GM19351 (cell line): Measurements from ENCODE around the gene MRAP2.

Experiments
- ATAC-seq: cut with Tn5 transposase; IDR thresholded peaks from one replicate; pipeline ENCODE4 v1.9.1; 2021; ENCODE audit warnings: mild to moderate bottlenecking, moderate library complexity; ENCODE audit not compliant: unreplicated experiment

The MRAP2 gene, protein sequence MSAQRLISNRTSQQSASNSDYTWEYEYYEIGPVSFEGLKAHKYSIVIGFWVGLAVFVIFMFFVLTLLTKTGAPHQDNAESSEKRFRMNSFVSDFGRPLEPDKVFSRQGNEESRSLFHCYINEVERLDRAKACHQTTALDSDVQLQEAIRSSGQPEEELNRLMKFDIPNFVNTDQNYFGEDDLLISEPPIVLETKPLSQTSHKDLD

DNA sequence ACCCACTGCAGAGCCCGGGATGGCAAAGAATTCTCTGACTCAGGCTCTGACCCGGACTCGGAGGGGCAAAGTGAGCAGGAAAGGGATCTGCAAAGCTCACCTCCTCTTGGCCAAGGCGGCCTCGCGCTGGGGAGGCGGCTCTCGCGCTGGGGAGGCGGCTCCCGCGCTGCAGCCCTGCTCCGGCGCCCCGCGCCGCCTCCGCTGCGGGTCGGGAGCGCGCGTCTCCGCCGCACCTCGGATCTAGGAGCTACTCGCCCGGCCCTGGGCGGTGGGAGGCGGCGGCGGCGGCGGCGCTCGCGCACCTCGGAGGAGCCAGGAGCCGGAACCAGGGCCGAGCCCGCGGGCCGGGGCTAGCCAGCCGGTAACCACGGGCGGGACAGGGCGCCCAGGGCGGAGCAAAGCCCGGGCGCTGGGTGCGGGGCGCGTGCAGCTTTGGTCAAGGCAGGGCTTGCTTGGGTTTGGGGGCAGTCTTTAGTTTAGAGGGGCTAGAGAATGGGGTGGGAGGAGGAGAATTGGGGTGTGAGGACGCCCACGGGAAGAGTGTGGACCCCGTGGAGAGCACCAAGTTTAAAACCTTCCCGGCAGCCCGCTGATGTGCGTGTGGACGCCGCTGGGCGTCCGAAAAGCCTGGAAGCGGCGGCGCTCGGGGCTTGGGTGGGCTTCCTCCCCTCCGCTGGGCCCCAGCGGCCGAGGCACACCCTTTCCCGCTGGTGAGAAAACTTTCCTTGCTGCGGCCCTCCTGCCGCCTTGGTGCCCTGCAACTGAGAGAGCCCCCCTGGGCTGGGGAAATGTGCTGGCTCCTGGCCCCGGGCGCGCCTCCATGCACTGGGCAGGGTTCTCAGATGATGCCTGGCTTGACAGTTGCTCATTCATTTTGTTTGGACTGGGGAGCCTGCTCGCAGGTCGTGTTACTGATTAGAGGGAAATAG is at the start of gene MRAP2:
TSS of gene MRAP2 (plus strand) at position 250 of the 929 bp plus-strand sequence. CDS start 21,547 bp downstream, outside the sequence.
- ATAC-seq = peak; percentile 65

DNA sequence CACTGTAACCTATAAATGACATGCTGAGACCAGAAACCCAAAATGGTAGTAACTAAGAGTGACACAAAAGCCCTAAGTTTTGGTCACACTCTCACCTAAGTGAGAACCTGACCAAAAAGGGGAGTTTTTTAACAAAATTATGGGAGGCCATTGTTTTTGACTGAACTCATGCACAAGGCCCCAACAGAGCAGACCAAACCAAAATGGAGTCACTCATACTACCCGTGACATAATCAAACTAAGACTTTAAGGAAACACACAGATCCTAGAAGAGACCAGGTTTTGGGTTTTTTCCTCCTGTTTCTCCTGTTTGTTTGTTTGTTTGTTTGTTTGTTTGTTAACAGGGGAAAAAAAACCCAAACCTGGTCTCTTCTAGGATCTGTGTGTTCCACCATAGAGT is 49.2 kb upstream of the MRAP2 start:
- ATAC-seq = no peak

DNA sequence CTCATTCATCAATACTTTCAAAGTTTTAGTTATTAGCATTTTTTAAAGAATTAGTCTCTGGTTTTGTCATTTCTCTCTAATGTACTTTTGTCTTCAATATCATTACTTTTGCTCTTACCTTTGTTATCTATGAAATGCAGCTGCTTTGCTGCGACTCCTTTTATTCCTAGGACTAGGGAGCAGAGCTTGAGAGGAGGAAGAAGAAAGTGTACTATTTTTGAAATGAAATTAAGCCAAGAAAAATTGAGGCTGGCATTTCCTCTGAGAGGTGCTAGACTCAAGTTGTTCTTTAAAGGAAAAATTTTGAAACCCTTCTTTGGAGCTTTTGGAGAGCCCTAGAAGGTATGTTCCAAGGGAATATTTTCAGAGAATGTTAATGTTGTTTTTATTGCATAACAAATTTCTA is 48.3 kb upstream of the MRAP2 start:
- ATAC-seq = no peak

DNA sequence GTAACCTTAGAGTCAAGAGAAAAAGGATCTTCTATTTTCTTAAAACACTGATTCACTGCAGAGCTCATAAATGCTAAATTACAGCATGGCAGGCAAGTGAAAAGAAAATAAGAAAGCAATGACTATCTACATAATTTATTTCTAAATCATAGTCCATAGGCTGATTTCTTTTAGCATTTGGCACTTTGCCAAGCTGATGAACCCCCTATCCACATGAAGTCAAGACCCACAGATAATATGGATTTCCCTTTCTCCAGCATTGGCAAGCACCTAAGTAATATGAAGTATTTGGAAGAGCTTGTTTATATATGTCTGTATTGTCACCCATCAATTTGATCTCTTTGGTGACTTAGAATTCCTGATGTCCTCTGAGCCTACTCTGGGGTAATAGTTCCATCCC is 47.9 kb upstream of the MRAP2 start:
- ATAC-seq = no peak

DNA sequence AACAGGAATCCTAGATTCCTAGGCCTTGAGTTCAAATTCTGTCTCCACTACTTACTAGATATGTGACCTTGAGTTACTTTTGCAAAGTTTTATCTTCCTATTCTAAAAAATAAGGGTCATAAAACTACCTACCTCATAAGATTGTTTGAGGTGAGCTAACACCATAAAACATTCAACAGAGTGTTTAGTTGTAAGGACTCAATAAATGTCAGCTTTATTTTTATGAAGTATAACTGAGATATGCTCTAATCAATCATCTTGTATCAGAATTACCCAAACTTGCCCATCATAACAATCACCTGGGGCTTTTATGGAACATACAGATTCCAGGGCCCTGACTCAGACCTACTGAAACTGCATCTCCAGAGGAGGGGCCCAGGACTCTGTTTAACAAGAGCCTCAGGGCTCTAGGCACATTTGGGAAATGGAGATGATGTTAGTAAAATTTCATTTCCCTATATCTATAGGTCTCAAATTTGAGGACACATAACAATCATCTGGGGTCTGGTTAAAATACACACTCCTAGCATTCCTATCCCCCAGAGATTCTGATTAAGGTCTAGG is 35.5 kb upstream of the MRAP2 start:
- no peak for ATAC-seq

DNA sequence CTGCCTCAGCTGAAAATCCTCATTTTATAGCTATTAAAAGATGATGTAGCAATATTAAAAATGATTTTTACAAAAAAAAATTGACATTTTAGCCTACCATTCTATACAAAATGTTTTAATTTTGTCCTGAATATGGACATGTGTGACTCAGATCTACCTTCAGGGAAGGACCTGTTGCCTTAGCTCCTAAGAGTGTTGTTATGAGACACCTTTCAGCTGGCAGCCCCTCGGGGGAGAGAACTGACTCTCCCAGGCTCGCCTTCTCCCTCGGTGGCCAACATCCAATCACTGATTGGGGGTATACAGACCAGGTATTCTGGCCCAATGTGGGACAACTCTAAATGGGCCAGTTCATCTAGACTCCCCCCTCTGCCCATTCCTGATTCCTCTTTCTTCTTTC is 32.5 kb upstream of the MRAP2 start:
- ATAC-seq = no peak

DNA sequence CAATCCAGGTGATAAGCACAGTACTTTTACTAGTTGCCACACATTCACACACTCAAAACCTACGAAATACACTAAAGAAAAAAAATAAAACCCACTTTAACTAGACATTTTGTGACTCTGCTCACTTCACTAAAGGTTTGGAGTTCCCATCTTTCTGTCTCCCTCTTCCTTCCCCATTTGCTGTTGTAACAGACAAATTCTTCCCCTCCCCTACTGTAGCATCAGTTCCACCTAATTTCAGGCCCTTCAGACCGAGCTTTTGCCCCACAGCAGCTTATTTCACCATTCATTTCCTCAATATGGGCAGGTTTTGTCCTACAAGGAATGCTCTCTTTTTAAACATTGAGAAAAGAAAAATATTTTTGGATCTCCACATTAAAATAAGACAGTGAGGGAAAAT is 31.3 kb upstream of the MRAP2 start:
- ATAC-seq = no peak

DNA sequence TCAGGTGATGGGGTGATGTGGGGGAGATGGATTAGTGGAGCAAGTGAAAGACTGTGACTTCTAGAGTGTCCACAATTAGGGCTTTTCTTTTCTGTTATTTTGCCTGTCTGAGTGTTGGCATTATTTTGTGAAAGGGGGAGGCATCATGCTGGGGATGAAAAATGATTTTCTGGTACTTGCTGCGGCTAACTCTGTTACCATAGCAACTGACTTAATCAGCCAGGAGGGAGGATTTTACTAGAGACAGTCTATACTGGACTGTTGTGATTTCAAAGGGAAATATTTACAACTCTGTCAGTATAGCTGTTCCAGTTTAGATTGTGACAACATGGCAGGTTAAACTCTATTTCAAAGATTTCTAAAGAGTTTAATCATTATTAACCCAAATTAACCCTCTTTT is 30.4 kb upstream of the MRAP2 start:
- no peak for ATAC-seq

DNA sequence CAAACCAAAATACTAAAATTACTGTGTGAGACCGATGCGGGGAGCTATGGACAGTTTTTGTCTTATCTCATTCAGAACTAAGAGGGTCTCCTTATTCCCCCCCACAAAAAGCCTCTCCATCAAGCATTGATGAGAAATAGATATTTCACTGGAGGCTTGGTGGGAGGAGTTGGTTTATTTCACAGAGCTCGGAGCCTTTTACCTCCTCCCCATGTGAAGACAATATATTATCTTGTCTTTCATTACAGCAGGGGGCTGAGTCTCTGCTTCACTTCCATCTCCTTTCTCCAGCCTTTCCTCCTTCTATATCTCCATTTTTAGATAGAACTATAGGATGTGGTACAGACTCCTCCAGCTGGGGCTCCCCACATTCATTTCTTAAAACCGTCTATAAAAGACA is 29.9 kb upstream of the MRAP2 start:
- ATAC-seq = no peak

DNA sequence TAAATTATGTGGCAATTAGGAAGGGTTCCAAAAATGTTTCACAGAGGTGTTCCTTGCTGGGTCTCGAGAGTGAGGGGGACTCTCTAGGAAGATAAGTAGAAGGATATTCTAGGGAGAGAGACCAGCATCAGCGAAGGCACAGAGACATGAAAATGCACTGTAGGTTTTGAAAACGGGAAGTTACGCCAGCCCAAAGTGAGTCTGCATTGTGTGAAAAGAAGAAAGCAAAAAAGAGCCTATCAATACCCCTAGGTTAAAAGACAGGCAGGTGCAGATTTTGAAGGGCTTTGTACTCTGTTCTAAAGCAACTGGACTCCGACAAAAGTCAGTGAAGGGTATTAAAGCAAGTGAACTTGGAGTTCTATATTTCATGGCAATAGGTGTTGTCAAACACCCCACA is 25.7 kb upstream of the MRAP2 start:
- ATAC-seq = no peak

DNA sequence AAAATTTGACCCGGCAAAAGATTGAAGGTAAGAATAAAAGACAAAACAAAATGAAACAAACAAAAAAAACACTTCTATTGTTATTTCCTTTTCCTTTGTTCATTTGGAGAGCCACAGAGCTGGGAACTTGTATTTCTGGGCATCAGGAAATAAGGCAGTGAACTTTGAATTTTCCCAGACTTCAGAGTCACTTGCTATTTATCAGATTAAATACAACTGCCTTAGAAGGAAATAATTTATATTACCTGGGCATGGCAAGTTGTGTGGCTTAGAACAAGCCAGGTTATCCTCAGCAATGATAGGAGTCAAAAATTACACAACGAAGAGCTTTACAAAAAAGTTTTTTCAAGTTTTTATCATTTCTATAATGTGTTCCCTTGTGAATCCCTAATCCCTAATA is 20.2 kb upstream of the MRAP2 start:
- no peak for ATAC-seq

DNA sequence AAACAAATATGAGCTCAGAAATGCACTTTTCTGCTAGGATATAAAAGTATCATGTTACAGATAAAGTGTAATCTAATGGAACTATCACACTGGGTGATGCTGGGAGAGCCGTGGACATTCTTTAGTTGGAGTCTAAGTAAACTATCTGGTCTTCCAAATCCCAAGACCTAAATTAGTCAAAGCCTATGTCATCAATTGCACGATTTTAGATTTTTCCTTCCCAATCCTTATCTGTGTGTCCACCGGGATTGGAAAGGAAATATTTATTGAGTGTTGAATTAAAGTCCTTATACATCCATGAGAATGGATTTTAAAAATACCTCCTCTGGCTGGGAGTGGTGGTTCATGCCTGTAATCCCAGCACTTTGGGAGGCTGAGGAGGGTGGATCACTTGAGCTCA is 19.6 kb upstream of the MRAP2 start:
- ATAC-seq = no peak

DNA sequence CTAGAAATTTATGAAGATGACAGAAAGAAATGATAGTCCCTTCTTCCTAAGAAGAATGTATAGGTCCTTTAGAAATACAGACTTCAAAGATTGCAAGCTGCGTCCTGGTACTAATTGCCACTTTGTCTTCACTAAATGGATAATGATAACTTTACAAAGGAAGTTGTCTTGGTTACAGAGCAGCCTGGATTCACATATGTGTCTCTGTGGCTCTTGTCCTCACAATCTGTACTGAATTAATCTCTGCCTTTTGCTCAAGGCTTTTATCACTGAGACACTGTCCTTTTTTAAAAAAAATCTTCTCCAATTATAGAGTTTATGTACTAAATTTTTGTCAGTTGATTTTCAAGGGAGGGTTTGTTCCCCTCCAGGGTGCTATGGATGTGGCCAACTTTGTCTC is 17.5 kb upstream of the MRAP2 start:
- no peak for ATAC-seq

DNA sequence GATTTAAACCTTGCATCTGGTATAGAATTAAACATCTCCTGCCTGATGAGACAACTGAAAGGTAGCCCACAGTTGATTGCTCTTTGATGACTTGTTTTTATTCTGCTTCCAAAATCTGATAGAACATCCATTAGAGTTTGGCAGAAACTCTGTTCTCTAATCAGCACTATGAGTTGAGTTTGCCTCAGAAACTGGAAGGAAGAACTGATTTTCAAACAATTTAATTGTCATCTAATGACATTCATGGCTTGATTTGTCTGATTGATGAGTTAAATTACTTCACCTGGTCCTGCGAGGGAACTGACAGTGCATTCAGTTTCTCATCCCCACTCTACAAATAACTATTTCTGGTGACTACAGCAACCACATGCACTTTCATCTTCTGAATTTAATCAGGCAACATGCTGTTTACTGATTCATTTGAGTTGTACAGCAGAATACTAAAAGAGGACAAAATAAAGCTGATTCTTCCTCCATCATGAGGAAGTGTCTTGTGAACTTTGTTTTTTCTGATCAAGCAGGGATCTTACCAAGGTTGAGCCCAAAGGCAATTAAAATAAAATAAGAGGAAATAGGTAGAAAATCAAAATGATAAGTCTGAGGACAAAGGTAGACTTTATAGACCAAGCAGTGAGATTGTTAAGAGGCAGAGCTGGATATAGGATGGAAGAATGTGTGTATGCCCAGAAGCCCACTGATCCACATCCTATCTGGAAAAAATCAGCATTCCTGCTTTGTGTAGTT is 15.7 kb upstream of the MRAP2 start:
- ATAC-seq = peak; percentile 89

DNA sequence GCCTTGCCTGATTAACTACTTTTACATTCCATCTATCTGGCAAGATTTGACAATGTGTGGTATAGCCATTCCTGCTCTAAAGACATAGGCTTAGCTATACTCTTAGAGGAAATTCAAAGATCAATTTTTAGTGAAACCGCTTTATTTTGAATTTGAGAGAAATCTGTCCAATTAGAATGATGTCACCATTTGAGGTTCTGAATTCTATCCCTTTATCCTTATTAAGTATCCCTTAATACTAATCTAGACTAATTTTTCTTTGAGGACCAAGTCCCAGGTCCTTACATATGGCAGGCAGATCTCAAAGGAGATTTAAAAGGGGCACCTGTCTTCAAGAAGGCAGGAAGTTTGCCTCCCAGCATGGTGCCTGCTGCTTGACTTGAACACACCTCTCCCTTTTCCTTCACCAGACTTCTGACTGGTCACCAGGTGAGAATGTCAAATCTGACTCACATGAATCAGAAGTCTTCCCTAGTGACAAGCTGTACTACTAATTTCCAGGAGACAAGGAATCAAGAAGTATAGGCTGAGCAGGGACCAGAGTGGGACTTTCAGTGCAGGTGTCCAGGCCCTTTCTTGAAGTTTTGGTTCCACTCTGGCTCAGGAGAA is 15.0 kb upstream of the MRAP2 start:
- no peak for ATAC-seq

DNA sequence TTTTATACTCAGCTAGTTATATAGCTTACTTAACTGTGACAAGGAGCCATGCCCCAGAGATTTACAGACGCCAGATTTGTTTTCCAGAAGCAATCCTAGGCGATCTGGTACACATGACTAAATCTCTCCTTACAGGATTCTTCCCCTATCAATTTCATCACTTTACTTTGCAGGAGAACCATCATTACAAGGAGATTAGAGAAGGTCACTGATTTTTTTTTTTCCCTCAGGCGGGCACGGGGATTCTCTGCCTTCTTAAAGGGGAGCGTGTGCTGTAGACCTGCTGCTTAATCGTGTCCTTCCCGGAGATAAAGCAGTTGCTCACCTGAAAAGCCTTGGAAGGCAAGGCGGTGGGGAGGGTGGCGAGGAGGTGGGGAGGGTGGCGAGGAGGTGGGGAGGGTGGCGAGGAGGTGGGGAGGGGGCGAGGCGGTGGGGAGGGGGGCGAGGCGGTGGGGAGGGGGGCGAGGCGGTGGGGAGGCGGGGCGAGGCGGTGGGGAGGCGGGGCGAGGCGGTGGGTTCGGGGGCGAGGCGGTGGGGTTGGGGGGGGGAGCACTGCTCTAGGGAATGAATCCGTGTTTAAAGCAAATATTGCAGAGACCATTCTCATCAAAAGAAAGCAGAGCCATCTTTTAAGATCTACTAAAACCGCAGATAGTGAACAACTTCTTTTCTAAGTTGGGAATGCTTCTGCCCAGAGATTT is 14.3 kb upstream of the MRAP2 start:
- no peak for ATAC-seq

DNA sequence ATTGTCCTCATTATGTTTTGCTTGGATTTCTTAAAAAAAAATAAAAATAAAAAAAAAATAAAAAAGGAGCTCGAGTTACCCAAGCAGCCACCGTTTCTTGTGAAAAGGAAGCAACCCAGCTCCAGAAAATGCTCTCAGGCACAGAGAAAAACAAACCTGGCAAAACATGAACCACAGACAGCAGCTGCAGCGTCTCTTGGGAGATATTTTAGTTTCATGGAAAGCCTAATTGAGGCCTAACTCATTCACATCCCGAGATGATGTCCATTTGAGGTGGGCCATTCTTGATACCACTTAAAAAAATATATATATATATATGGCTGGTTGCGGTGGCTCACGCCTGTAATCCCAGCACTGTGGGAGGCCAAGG is 13.7 kb upstream of the MRAP2 start:
- ATAC-seq = no peak

DNA sequence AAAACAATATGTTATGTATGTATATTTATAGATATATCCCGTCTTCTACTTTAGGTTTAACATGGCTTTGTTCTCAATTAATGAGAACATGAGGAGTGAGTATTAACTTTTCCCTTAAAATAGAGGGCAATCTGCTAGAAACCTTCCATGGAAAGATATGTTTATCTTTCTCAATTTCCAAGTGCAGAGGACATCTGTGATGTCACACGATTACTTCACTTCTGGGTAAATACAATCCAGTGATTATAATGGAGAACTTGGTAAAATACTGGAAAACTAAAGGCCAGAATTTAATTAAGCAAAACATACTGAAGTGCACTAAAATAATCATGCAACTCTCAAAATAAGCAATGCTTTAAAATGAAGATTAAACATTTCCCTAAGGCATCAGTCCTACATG is 11.9 kb upstream of the MRAP2 start:
- ATAC-seq = no peak

DNA sequence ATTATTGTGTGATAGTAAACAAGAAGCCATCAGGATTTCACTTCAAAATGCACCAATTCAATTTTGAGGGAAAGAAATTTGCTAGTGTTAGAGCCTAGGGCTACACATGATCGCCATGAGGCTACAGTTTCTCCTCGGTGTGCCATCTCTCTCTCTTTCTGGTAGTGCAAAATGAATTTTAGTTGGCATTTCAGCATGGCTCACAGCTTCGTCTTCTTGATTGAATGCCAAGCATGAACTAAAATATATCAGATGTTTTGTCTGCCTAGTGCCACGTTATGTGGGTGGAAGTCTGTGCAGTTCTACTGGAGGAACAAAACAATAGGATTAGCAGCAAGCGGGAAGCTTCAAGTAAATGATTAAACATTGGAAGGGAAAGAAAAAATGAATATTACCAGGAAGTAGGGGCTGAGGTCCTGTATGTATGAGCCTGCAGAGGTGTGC is 6.8 kb upstream of the MRAP2 start:
- no peak for ATAC-seq
